Stimulated activated effector memory CD8-positive, alpha-beta T cell treated with anti-CD3 and anti-CD28 coated beads, Interleukin-12 subunit alpha, Interleukin-12 subunit beta, amount 100 ng/mL, for 72 hours (primary cell): ENCODE results near the gene PCBP3.
"Not testable (repeated sequence)": the region's sequence is repeated elsewhere in the genome, so short reads cannot be mapped to it uniquely, and the experiment has no call there.

Source experiments
- ATAC-seq: fragments of 150-1000 bp; cut with Tn5 transposase; 2 replicates; pipeline ENCODE4 v1.10.0; 2021
- DNase-seq, 2 donors: peaks; one replicate each; pipeline ENCODE4 v3.0.0; 2021 to 2022; ENCODE audit warnings: low spot score in 2 of 2
- H3K27ac Mint-ChIP-seq: one replicate; pipeline ENCODE4 v1.8.0; 2022; ENCODE audit warnings: mild to moderate bottlenecking, mixed read lengths
- H3K36me3 Mint-ChIP-seq: one replicate; pipeline ENCODE4 v1.8.0; 2022; ENCODE audit warnings: mild to moderate bottlenecking, mixed read lengths
- H3K4me1 Mint-ChIP-seq: one replicate; pipeline ENCODE4 v1.8.0; 2022; ENCODE audit warnings: mixed read lengths
- H3K4me3 Mint-ChIP-seq: one replicate; pipeline ENCODE4 v1.8.0; 2022; ENCODE audit warnings: mild to moderate bottlenecking, mixed read lengths
- H3K9me3 Mint-ChIP-seq: one replicate; pipeline ENCODE4 v1.8.0; 2022; ENCODE audit warnings: mixed read lengths

Gene PCBP3

DNA sequence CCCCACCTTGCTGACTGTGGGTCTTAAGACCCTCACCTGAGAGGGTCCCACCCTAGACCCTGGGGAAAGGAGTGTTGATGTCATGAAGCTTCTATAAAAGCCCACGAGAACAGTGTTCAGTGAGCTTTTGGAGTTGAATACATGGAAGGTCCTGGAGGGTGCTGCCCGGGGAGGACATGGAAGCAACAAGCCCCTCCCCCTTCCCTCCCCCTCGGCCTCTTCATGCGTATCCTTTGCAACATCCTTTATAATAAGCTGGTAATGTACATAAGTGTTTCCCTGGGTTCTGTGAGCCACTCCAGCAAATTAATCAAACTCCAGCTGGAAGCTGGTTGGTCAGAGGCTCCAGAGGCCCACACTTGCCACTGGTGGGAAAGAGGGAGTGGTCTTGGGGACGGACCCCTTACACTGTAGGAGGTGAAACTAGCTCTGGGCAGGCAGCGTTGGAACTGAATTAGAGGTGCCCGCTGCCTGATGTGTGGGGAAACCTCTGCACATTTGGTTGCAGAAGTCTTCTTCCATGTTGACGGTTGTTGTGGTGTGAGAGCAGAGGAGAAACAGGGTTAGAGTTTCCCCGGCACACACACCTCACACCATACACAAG lies 323.4 kb downstream of the PCBP3 start:
- H3K36me3 Mint-ChIP-seq = no peaks in the 10 kb centered on the region

GRCh38 chr21:45969921-45970673 lies 326.6 kb downstream of the PCBP3 start:
- Mint-ChIP-seq H3K9me3 (no peaks in the 10 kb centered on the region), H3K4me3 (no peak overlapping the region), H3K27ac (no peak overlapping the region), H3K4me1 (peaks cover 18% of the 10 kb centered on the region), H3K36me3 (no peaks in the 10 kb centered on the region)
- ATAC-seq = no peak
- no peak for DNase-seq

More for the DNA sequence above, 323.4 kb downstream of the PCBP3 start:
- no peak overlapping the region for H3K27ac Mint-ChIP-seq
- no peak for ATAC-seq
- no peak for DNase-seq
- peaks cover 6% of the 10 kb centered on the region for H3K9me3 Mint-ChIP-seq
- no peaks in the 10 kb centered on the region for H3K4me1 Mint-ChIP-seq
- no peak overlapping the region for H3K4me3 Mint-ChIP-seq

DNA sequence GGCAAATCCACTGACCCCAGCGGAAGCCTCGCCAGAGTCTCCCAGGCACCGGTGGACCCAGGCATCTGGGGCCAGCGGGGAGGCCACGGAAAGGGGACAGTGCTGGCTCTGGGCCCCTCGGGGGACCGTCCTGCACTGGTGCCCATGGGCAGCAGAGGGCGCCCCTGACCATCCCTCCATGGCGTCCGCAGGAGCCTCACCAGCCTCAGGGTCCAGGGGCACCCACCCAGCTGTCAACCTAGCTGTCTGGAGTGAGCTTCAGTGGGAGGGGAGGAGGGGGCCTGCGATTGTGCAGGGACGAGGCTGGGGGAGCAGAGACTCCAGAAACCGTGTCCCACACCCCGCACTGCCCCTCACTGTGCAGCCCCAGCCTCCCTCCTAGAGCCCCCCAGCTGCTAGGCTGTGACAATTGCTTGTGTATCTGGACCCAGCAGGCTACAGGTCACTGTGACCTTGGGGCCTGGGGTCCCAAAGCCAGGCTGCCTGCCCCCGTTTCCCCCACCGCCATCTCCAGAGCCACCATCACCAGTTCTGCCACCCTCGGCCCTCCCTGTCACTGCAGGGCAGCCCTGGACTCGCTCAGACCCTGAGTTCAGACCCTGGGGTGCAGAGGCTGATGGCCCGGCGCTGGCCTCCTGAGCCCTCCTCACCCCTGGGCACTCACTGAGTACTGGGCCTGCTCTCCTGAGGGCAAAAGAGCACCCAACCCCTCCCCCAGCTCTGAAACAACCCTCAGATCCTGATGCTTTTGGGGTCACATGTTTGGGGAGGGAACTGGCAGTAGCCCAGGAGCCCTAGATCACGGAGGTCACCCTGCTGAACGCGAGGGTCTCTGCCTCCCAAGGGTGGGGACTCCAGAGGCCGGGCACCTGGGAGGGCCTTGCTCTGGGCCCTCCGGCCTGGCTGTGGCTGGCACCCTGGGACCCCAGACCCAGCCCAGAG lies 327.4 kb downstream of the PCBP3 start:
- Mint-ChIP-seq H3K4me3 (no peak overlapping the region), H3K4me1 (peaks cover 26% of the 10 kb centered on the region), H3K36me3 (no peaks in the 10 kb centered on the region), H3K27ac (no peak overlapping the region), H3K9me3 (no peaks in the 10 kb centered on the region)
- peak; percentile 51 to 77 for DNase-seq
- ATAC-seq = peak; percentile 68

GRCh38 chr21:45971616-45972352 lies 328.3 kb downstream of the PCBP3 start:
- Mint-ChIP-seq H3K9me3 (no peaks in the 10 kb centered on the region), H3K4me1 (peaks cover 26% of the 10 kb centered on the region), H3K36me3 (no peaks in the 10 kb centered on the region), H3K4me3 (no peak overlapping the region), H3K27ac (no peak overlapping the region)
- no peak for DNase-seq
- ATAC-seq = no peak

DNA sequence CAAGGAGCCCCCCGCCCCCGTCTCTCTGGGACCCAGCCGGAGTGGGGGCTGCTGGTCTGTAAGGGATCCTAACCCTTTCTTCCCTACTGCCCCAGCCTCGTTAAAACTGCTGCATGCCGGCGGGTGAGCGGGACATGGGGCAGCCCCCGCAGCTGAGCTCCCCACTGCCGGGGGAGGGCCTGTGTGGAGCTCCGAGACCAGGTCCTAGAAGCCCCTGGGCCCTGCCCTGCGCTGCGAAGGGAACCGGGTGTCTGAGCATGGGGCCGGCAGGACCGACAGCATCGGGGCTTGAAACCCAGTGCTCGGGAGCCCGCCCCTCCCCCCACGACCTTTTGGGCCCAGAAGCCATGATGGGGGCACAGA lies 328.8 kb downstream of the PCBP3 start:
- no peak overlapping the region for H3K4me3 Mint-ChIP-seq
- no peak overlapping the region for H3K27ac Mint-ChIP-seq
- ATAC-seq (no peak), DNase-seq (no peak)
- no peaks in the 10 kb centered on the region for H3K36me3 Mint-ChIP-seq
- no peaks in the 10 kb centered on the region for H3K9me3 Mint-ChIP-seq
- H3K4me1 Mint-ChIP-seq = peaks cover 26% of the 10 kb centered on the region

- Mint-ChIP-seq H3K9me3 (no peaks in the 10 kb centered on the region), H3K4me1 (peaks cover 26% of the 10 kb centered on the region), H3K4me3 (peak overlapping the region; percentile 77), H3K27ac (peak overlapping the region; percentile 77), H3K36me3 (no peaks in the 10 kb centered on the region)
- ATAC-seq (peak; percentile 5), DNase-seq (no peak)
Observed at GRCh38 chr21:45972716-45973474, 329.4 kb downstream of the PCBP3 start.

GRCh38 chr21:45973475-45974072 lies 330.0 kb downstream of the PCBP3 start:
- Mint-ChIP-seq H3K27ac (peak overlapping the region; percentile 77), H3K36me3 (no peaks in the 10 kb centered on the region), H3K9me3 (no peaks in the 10 kb centered on the region), H3K4me3 (peak overlapping the region; percentile 77), H3K4me1 (peaks cover 26% of the 10 kb centered on the region)
- ATAC-seq (peak; percentile 76), DNase-seq (peak; percentile 58 to 89)

DNA sequence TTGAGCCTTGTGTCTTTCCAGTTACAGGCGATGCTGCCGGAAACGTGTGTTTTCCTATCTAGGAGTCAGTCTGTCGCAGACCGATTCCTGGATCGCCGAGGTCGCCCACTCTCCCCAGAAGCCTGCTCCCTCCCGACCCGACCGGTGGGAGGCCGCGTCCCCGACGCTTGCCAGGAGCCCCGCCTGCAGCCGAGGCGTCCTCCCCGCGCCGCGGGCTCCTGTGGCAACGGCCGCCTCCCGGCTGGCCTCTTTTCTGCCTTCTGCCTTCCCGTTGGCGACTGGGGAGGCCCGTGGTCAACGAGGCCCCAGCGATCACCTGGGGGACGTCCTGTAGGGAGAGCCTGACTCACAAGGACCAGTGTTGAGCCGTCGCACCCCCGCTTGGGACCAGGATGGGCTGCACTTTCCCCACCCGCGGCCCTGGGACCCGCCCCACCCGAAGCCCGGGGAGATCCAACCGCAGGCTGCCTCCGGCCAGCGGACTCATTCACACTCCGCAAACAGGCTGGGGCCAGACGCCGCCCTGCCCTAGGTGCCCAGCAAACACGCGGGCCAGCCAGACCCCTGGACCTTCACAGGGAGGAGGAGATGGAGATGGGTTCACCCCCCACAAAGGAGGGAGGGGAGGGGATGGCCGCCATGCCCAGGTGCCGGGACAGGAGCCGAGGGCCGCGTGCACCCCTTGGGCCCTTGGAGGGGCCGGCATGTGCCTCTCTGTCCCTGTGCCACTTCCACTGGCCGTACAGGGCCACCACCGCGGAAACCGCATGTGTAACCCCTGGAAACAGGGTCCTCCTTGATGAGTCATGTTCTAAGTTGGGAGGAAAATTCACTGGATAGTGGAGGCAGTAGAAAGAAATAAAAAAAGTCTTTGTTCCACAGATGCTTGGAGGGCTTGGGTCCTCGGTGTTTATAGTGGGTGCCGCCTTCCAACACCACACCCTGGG lies 330.8 kb downstream of the PCBP3 start:
- DNase-seq (no peak), ATAC-seq (peak; percentile 58)
- Mint-ChIP-seq H3K4me1 (peaks cover 27% of the 10 kb centered on the region), H3K36me3 (no peaks in the 10 kb centered on the region), H3K9me3 (no peaks in the 10 kb centered on the region), H3K27ac (peak overlapping the region; percentile 77), H3K4me3 (peak overlapping the region; percentile 77)

- H3K36me3 Mint-ChIP-seq = no peaks in the 10 kb centered on the region
- peaks cover 32% of the 10 kb centered on the region for H3K4me1 Mint-ChIP-seq
- DNase-seq (no peak), ATAC-seq (no peak)
- H3K27ac Mint-ChIP-seq = no peak overlapping the region
- peak overlapping the region; percentile 77 for H3K4me3 Mint-ChIP-seq
- H3K9me3 Mint-ChIP-seq = no peaks in the 10 kb centered on the region
Observed at GRCh38 chr21:45975020-45975666, 331.6 kb downstream of the PCBP3 start.

DNA sequence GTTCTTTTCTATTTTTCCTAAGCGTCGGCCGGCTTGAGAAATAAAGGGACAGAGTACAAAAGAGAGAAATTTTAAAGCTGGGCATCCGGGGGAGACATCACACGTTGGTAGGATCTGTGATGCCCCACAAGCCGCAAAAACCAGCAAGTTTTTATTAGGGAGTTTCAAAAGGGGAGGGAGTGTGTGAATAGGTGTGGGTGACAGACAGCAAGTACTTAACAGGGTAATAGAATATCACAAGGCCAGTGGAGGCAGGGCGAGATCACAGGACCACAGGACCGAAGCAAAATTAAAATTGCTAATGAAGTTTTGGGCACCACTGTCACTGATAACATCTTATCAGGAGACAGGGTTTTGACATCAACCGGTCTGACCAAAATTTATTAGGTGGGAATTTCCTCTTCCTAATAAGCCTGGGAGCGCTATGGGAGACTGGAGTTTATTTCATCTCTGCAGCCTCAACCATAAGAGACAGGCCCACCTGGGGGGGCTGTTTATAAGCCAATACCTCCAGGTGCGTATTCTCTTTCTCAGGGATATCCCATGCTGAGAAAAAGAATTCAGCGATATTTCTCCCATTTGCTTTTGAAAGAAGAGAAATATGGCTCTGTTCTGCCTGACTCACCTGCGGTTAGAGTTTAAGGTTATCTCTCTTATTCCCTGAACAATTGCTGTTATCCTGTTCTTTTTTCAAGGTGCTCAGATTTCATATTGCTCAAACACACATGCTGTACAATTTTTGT lies 332.3 kb downstream of the PCBP3 start:
- H3K27ac Mint-ChIP-seq, DNase-seq, H3K9me3 Mint-ChIP-seq, ATAC-seq, H3K36me3 Mint-ChIP-seq: not testable (repeated sequence)
- Mint-ChIP-seq H3K4me1 (peaks cover 32% of the 10 kb centered on the region), H3K4me3 (peak overlapping the region; percentile 77)

DNA sequence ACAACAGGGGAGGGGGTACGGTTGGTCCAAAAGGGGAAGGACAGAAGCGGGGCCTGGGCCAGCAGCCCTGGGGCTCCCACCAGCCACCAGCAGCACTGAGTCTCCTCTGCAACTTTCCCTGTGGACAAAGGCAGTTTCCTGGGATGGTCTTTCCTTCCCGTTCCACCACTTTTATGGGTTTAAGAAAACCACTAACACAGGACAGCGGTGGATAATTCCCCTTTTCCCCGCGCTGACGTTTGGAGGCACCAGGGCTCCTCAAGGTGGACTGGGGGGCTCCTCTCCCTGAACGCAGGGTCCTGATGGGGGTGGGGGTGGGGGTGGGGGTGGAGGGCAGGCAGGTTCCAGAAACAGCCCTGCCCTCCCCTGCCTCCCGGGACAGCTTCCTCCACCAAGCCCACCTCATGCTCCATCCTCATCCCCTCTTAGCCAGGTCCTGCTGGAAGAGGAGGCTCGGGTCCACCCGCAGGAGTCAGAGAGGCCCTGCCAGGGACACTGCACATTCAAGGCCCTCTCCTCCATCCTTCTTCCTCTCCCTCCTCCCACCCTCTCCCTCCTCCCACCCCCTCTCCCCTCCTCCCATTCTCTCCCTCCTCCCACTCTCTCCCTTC lies 333.3 kb downstream of the PCBP3 start:
- H3K4me1 Mint-ChIP-seq = peaks cover 32% of the 10 kb centered on the region
- no peak overlapping the region for H3K4me3 Mint-ChIP-seq
- H3K9me3 Mint-ChIP-seq = no peaks in the 10 kb centered on the region
- DNase-seq (no peak), ATAC-seq (no peak)
- no peak overlapping the region for H3K27ac Mint-ChIP-seq
- no peaks in the 10 kb centered on the region for H3K36me3 Mint-ChIP-seq

DNA sequence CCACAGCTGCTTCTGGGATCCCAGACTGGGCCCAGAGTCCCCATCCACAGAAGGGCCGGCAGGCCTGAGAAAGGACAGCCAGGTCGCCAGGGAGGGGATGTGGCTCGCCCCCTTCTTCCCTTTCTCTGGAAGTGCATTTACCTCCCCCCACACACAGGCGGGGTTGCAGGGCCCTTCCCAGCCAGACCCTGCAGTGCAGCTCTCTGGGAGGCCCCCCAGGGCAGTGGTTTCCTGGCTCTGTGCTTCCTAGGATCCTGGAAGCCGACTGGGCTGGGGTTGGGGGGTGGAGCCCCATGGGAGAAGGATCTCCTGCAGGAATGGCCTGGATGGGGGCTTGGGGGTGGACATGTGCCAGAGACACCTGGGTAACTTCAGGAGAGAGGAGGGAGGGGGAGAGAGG lies 333.9 kb downstream of the PCBP3 start:
- H3K36me3 Mint-ChIP-seq = no peaks in the 10 kb centered on the region
- no peak overlapping the region for H3K4me3 Mint-ChIP-seq
- no peak for ATAC-seq
- DNase-seq = no peak
- H3K9me3 Mint-ChIP-seq = no peaks in the 10 kb centered on the region
- no peak overlapping the region for H3K27ac Mint-ChIP-seq
- peaks cover 32% of the 10 kb centered on the region for H3K4me1 Mint-ChIP-seq
